ENCODE measurements around the gene SP140.
A peak's percentile ranks its signal among the peaks of the same experiment; 100 is the strongest.
"Not testable (repeated sequence)": the region's sequence is repeated elsewhere in the genome, so short reads cannot be mapped to it uniquely, and the experiment has no call there.

The SP140 gene

GRCh38 chr2:230329946-230330605 lies 104.5 kb downstream of the SP140 start:
- TF ChIP-seq CTCF (conservative IDR thresholded peaks at IDR 0.05), result no peak
- no peak overlapping the region for H3K27ac ChIP-seq

DNA sequence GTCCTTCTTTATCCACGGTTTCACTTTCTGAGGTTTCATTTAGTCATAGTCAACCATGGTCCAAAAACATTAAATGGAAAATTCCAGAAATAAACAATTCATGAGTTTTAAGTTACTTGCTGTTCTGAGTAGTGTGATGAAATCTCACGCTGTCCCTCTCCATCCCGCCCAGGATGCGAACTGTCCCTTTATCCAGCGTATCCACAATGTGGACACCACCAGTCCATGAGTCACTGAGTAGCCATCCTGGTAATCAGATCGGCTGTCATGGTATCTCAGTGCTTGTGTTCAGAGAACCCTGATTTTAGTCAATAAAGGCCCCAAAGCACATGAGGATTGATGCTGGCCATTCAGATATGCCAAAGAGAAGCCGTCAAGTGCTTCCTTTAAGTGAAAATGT lies 105.2 kb downstream of the SP140 start:
- TF ChIP-seq CTCF (conservative IDR thresholded peaks at IDR 0.05), result no peak
- no peak overlapping the region for H3K27ac ChIP-seq

- peak overlapping the region; percentile 45 for H3K27ac ChIP-seq
- TF ChIP-seq CTCF (conservative IDR thresholded peaks at IDR 0.05), result no peak
Measured at GRCh38 chr2:230335461-230335863, 109.9 kb downstream of the SP140 start.

GRCh38 chr2:230335864-230336506 lies 110.4 kb downstream of the SP140 start:
- peak overlapping the region; percentile 45 for H3K27ac ChIP-seq
- no peak for TF ChIP-seq CTCF (conservative IDR thresholded peaks at IDR 0.05)

- H3K27ac ChIP-seq, result not testable (repeated sequence)
Measured at GRCh38 chr2:230341936-230342528, 116.5 kb downstream of the SP140 start.

- not testable (repeated sequence) for H3K27ac ChIP-seq
Measured at GRCh38 chr2:230343041-230343624, 117.6 kb downstream of the SP140 start.

- TF ChIP-seq CTCF (conservative IDR thresholded peaks at IDR 0.05), result no peak
- H3K27ac ChIP-seq, result no peak overlapping the region
Measured at GRCh38 chr2:230343747-230344146, 118.2 kb downstream of the SP140 start.

DNA sequence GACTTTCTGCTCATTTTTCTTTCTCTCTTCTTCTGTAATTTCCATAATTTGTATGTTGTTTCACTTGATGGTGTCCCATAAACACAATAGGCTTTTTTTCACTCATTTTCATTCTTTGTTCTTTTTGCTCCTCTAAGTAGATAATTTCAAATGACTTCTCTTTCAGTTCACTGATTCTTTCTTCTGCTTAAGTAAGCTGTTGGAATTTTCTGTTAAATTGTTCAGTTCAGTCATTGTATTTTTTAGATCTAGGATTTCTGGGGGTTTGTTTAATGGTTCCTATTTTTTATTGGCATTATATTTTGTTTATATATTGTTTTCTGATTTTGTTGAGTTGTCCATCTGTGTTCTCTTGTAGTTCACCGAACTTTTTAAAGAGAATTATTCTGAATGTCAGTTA lies 120.9 kb downstream of the SP140 start:
- no peak for TF ChIP-seq CTCF (conservative IDR thresholded peaks at IDR 0.05)
- H3K27ac ChIP-seq, result no peak overlapping the region
